ENCODE results near the gene ARID5B.

- no peak for TF ChIP-seq YY1 (IDR thresholded peaks at IDR 0.05; ENCODE audit: insufficient read depth, insufficient read length)
- no peak for TF ChIP-seq SUZ12 (IDR thresholded peaks at IDR 0.05; ENCODE audit: extremely low read depth, insufficient read depth, insufficient read length)
- no peak for TF ChIP-seq ZNF274 (IDR thresholded peaks at IDR 0.05; ENCODE audit: low read depth, low read length)
These were observed 43.1 kb downstream of the ARID5B start for GRCh38 chr10:61944410-61945147.

All from NT2/D1 (cell line).